Measurements from ENCODE around the gene CD63. TPM values are rescaled to one million over a fixed set of nuclear protein-coding genes. Genes with fewer than 3 reads are reported as not detected.
A peak's percentile ranks its signal among the peaks of the same experiment; 100 is the strongest.

The CD63 gene
- total RNA-seq, 1 experiment from 2014 or later, result 869 TPM

DNA sequence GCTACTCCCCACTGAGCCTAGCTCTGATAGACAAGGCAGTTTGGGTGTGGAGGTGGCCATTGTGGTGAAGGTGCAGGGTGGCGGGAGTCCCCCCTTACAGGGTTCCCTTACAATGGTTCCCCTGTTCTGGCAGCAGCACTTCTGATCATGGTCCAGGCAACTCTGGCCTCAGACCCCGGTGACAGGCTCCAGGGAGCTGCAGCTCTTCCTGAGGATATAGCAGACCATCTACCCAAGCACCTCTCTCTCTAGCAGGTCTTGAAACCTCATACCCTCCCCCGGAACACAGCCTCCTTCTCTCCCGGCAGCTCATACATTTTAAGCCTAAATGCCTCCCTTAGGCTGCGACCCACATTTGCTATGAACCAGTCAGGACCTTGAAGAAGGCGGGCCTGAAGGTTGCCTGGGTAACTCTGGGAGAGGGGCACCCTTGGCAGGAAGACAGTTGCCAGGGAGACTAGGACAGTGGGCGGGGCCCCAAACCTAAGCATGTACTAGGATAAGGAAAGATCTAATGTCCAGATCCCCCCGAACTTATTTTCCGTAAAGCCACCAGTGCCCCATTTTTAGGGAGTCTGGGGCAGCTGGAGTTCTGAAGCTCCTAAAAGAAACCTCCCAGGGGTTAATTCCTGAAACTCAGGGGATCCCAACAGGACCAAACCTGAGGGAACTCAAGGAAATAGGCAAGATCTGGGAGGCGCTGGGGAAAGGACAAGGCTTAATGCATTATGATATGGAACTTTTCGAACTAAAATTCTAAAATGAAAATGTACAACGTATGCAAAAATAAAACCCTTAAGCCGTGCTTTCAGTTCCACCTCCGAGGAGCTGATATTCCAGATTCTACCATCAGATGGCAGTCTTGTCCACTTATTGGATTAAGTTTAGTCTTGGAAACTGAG, 9.6 kb upstream of the CD63 start:
- intact Hi-C loops (cut with micrococcal nuclease), result loop anchor here (1.0 to 2.0 kb wide), 4 partner anchors 59 to 291 kb away; partner anchors contain the start of gene DGKA
- H3K4me1 ChIP-seq (ENCODE audit: insufficient read depth, low read length), result peaks cover 14% of the 10 kb centered on the region
- no peak overlapping the region for H3K27ac ChIP-seq (ENCODE audit: low read length)
- H3K4me2 ChIP-seq (ENCODE audit: low read length), result peak overlapping the region; percentile 96
- ATAC-seq, result peak; percentile 53
- H3K9ac ChIP-seq (ENCODE audit: low read length), result peak overlapping the region; percentile 34; the same call in 1 of the 2 replicates
- peak overlapping the region; percentile 82 for H3K4me3 ChIP-seq (ENCODE audit: low read length)
- no peaks in the 10 kb centered on the region for H3K9me2 ChIP-seq (replicated peaks; ENCODE audit: low read length)
- BruUV-seq (replicated peaks), result no TSS peak
- no peaks in the 10 kb centered on the region for H3K79me2 ChIP-seq (ENCODE audit: low read length)
- DNase-seq, result peak; percentile 98
- no peaks in the 10 kb centered on the region for H3K27me3 ChIP-seq (ENCODE audit: low read length)
- H3F3A ChIP-seq (ENCODE audit: low read length, unreplicated experiment), result no peaks in the 10 kb centered on the region
- TF ChIP-seq CTCF (conservative IDR thresholded peaks at IDR 0.05; ENCODE audit: low read depth, low read length) (peak; percentile 90), EZH2phosphoT487 (IDR thresholded peaks at IDR 0.05; ENCODE audit: borderline replicate concordance, low read length) (no peak), EZH2 (IDR thresholded peaks at IDR 0.05; ENCODE audit: low read length, unreplicated experiment) (no peak)
- no peaks in the 10 kb centered on the region; the same call in 1 of the 2 replicates for H3K36me3 ChIP-seq (ENCODE audit: low read depth, low read length)
- no peaks in the 10 kb centered on the region for H4K20me1 ChIP-seq (ENCODE audit: low read length)
- ChIA-PET POLR2A (ENCODE audit: unreplicated experiment) (interaction anchor here (0.6 to 1.6 kb wide), 2 partner anchors 9 to 234 kb away, joined by 3 to 6 read pairs; partner anchors contain the start of gene CD63), CTCF (interaction anchor here (0.5 to 2.7 kb wide), 20 partner anchors 9 to 291 kb away, joined by 3 to 25 read pairs (median 4); partner anchors contain the start of genes CD63, ORMDL2, RAB5B and RDH5)
- peak overlapping the region; percentile 95 for H2AFZ ChIP-seq (ENCODE audit: low read length)
- H3K9me3 ChIP-seq (ENCODE audit: low read length), result no peaks in the 10 kb centered on the region

- H3K27ac ChIP-seq (ENCODE audit: low read length), result no peak overlapping the region
- no peak for DNase-seq
- intact Hi-C loops (cut with micrococcal nuclease), result loop anchor here (1.0 to 2.0 kb wide), 4 partner anchors 8 to 193 kb away; partner anchors contain the start of genes CD63 and DGKA
Measured at GRCh38 chr12:55737581-55738122, 8.8 kb upstream of the CD63 start.

More at GRCh38 chr12:55737581-55738122, 8.8 kb upstream of the CD63 start:
- POLR2A ChIA-PET (ENCODE audit: unreplicated experiment), result interaction anchor here (0.5 to 1.6 kb wide), 2 partner anchors 8 to 63 kb away, joined by 3 to 6 read pairs; partner anchors contain the start of gene CD63
- CTCF ChIA-PET, result interaction anchor here (0.6 to 2.7 kb wide), 11 partner anchors 8 to 549 kb away, joined by 3 to 25 read pairs (median 4); partner anchors contain the start of genes CD63 and RDH5
- H3K9me2 ChIP-seq (replicated peaks; ENCODE audit: low read length), result no peaks in the 10 kb centered on the region
- no TSS peak for BruUV-seq (replicated peaks)
- no peaks in the 10 kb centered on the region for H3K79me2 ChIP-seq (ENCODE audit: low read length)
- no peak for TF ChIP-seq EZH2phosphoT487 (IDR thresholded peaks at IDR 0.05; ENCODE audit: borderline replicate concordance, low read length)
- no peak for TF ChIP-seq CTCF (conservative IDR thresholded peaks at IDR 0.05; ENCODE audit: low read depth, low read length)
- TF ChIP-seq EZH2 (IDR thresholded peaks at IDR 0.05; ENCODE audit: low read length, unreplicated experiment), result no peak
- H3K36me3 ChIP-seq (ENCODE audit: low read depth, low read length), result no peaks in the 10 kb centered on the region; the same call in 1 of the 2 replicates
- peak overlapping the region; percentile 95 for H2AFZ ChIP-seq (ENCODE audit: low read length)
- peak overlapping the region; percentile 96 for H3K4me2 ChIP-seq (ENCODE audit: low read length)
- peaks cover 13% of the 10 kb centered on the region for H3K4me1 ChIP-seq (ENCODE audit: insufficient read depth, low read length)
- H3K9ac ChIP-seq (ENCODE audit: low read length), result no peak overlapping the region
- H3K4me3 ChIP-seq (ENCODE audit: low read length), result peak overlapping the region; percentile 82; the same call in 1 of the 2 replicates
- no peaks in the 10 kb centered on the region for H4K20me1 ChIP-seq (ENCODE audit: low read length)
- H3F3A ChIP-seq (ENCODE audit: low read length, unreplicated experiment), result no peaks in the 10 kb centered on the region
- ATAC-seq, result peak; percentile 18; the same call in 1 of the 2 replicates
- H3K27me3 ChIP-seq (ENCODE audit: low read length), result no peaks in the 10 kb centered on the region
- H3K9me3 ChIP-seq (ENCODE audit: low read length), result no peaks in the 10 kb centered on the region

All from PC-3 (cell line).